ENCODE data around the gene JARID2.

GRCh38 chr6:15473741-15474161, 227.9 kb downstream of the JARID2 start:
- TF ChIP-seq CTCF (conservative IDR thresholded peaks at IDR 0.05 in 1 of 2, IDR thresholded peaks at IDR 0.05 in 1 of 2; ENCODE audit: extremely low read depth in 1 of 2, insufficient read depth in 1 of 2, low read depth in 1 of 2, low read length in 2 of 2) (no peak), EZH2 (IDR thresholded peaks at IDR 0.05; ENCODE audit: borderline replicate concordance, low read length) (no peak)

Data from mammary epithelial cell (primary cell).